Stimulated activated naive B cell treated with anti-CD40 and anti-IgM and Interleukin-4, amounts not matched to agents 10 μg/mL and 1 μg/mL and 100 μg/mL, for 72 hours (primary cell): ENCODE data around the gene NPEPL1.

ENCODE experiments used
- ATAC-seq, 2 donors: fragments of 150-1000 bp; cut with Tn5 transposase; replicated peaks; 2 replicates each; pipeline ENCODE4 v1.10.0; 2021; ENCODE audit warnings: moderate library complexity in 1 of 2
- DNase-seq: peaks from one replicate; pipeline ENCODE4 v3.0.0; 2021
- H3K27ac Mint-ChIP-seq: one replicate; pipeline ENCODE4 v1.8.0; 2022; ENCODE audit warnings: mild to moderate bottlenecking, mixed read lengths
- H3K27me3 Mint-ChIP-seq, 2 donors: one replicate each; pipeline ENCODE4 v1.8.0; 2022; ENCODE audit warnings: mixed read lengths in 2 of 2
- H3K36me3 Mint-ChIP-seq, 2 donors: one replicate each; pipeline ENCODE4 v1.8.0; 2022; ENCODE audit warnings: mixed read lengths in 2 of 2, mild to moderate bottlenecking in 1 of 2
- H3K4me1 Mint-ChIP-seq, 2 donors: one replicate each; pipeline ENCODE4 v1.8.0; 2022; ENCODE audit warnings: mixed read lengths in 2 of 2, mild to moderate bottlenecking in 1 of 2
- H3K4me3 Mint-ChIP-seq, 2 donors: one replicate each; pipeline ENCODE4 v1.8.0; 2022; ENCODE audit warnings: mild to moderate bottlenecking in 2 of 2, mixed read lengths in 2 of 2, moderate library complexity in 1 of 2
- H3K9me3 Mint-ChIP-seq, 2 donors: one replicate each; pipeline ENCODE4 v1.8.0; 2022; ENCODE audit warnings: mixed read lengths in 2 of 2, mild to moderate bottlenecking in 1 of 2

Gene NPEPL1

GRCh38 chr20:58697201-58697866 is 4.7 kb downstream of the NPEPL1 start:
- no peak overlapping the region for H3K4me3 Mint-ChIP-seq
- H3K4me1 Mint-ChIP-seq, result peaks cover 7 to 14% of the 10 kb centered on the region in 2 donors
- H3K27me3 Mint-ChIP-seq, result no peaks in the 10 kb centered on the region
- no peak overlapping the region for H3K27ac Mint-ChIP-seq
- no peaks in the 10 kb centered on the region for H3K9me3 Mint-ChIP-seq
- ATAC-seq (no peak), DNase-seq (no peak)
- peaks cover 25 to 31% of the 10 kb centered on the region in 2 donors for H3K36me3 Mint-ChIP-seq

- Mint-ChIP-seq H3K36me3 (peaks cover 32 to 33% of the 10 kb centered on the region in 2 donors), H3K27ac (no peak overlapping the region), H3K27me3 (no peaks in the 10 kb centered on the region), H3K9me3 (no peaks in the 10 kb centered on the region), H3K4me1 (peaks cover 7 to 14% of the 10 kb centered on the region in 2 donors), H3K4me3 (no peak overlapping the region)
- DNase-seq (no peak), ATAC-seq (no peak)
These were observed 5.5 kb downstream of the NPEPL1 start for GRCh38 chr20:58697867-58698703.

- H3K4me3 Mint-ChIP-seq, result no peak overlapping the region
- ATAC-seq, result no peak
- DNase-seq, result no peak
- H3K27ac Mint-ChIP-seq, result no peak overlapping the region
- peaks cover 4 to 7% of the 10 kb centered on the region in 2 donors for H3K4me1 Mint-ChIP-seq
- peaks cover 37 to 40% of the 10 kb centered on the region in 2 donors for H3K36me3 Mint-ChIP-seq
- H3K9me3 Mint-ChIP-seq, result no peaks in the 10 kb centered on the region
- H3K27me3 Mint-ChIP-seq, result no peaks in the 10 kb centered on the region
These were observed 6.4 kb downstream of the NPEPL1 start for GRCh38 chr20:58698741-58699622.

DNA sequence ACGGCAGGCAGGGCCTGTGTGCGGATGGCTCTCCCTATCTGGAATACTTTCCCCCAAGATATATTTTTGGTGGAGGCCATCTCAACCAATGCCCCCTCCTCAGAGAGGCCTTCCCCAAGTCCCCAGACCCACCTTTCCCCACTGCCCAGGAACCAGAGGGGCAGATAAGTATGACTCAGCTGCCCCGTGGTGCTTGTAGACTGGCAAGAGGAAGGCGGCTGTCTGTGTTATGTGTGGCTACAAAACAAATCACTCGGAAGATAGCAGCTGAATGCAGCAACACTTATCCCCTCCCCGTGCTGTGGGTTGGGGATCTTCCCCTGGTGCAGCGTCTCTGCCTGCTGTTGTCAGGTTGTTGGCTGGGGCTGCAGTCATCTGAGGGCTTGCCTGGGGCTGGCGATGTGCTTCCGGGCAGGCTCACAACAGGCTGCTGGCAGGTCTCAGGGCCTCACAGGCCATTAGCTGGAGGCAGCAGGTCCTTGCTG is 7.1 kb downstream of the NPEPL1 start:
- Mint-ChIP-seq H3K27me3 (no peaks in the 10 kb centered on the region), H3K4me1 (peaks cover 4 to 7% of the 10 kb centered on the region in 2 donors), H3K36me3 (peaks cover 37 to 42% of the 10 kb centered on the region in 2 donors), H3K27ac (no peak overlapping the region), H3K4me3 (no peak overlapping the region), H3K9me3 (no peaks in the 10 kb centered on the region)
- ATAC-seq (no peak), DNase-seq (no peak)

GRCh38 chr20:58700121-58700821 is 7.7 kb downstream of the NPEPL1 start:
- no peaks in the 10 kb centered on the region for H3K27me3 Mint-ChIP-seq
- ATAC-seq (peak; percentile 34 to 53), DNase-seq (no peak)

GRCh38 chr20:58700823-58701222 is 8.2 kb downstream of the NPEPL1 start:
- DNase-seq (no peak), ATAC-seq (no peak)
- Mint-ChIP-seq H3K27ac (no peak overlapping the region), H3K36me3 (peaks cover 37 to 49% of the 10 kb centered on the region in 2 donors), H3K27me3 (no peaks in the 10 kb centered on the region), H3K4me1 (peaks cover 4 to 7% of the 10 kb centered on the region in 2 donors), H3K4me3 (no peak overlapping the region), H3K9me3 (no peaks in the 10 kb centered on the region)

More at GRCh38 chr20:58700121-58700821, 7.7 kb downstream of the NPEPL1 start:
- Mint-ChIP-seq H3K4me3 (no peak overlapping the region), H3K36me3 (peaks cover 37 to 45% of the 10 kb centered on the region in 2 donors), H3K9me3 (no peaks in the 10 kb centered on the region), H3K27ac (no peak overlapping the region), H3K4me1 (peaks cover 4 to 7% of the 10 kb centered on the region in 2 donors)

DNA sequence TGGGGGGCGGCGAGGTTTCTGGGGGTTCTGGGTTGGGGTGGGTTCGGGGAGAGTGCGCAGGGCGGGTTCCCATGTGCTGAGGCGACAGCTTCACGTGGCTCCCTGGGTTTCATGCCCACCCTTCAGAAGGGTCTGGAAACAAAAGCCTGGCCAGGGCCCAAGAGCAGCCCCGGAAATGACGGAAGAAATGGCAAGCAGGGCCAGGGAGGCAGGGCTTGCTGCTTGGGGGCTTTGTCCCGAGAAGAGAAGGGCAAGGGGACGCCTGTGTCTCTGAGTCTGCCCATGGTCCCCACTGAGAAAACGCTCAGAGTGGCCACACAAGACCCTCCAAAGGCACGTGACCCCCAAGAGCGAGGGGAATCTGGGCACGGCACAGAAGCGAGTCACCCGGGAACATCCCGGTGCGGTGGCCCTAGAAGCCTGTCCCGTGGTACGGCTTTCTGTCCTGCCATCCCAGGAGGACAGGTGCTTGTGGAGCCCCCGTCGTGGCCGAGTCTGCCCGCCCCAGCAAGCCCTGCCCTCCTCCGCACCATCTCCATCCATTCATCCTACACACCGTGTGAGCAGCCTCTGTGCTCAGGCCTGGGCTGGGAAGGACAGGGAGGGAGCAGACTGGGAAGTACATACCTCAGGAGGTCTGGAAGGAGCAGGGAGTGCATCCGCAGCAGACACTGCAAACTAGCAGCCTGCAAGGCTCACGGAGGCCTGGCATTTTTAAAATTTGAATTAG is 9.0 kb downstream of the NPEPL1 start:
- Mint-ChIP-seq H3K27me3 (no peaks in the 10 kb centered on the region), H3K36me3 (peaks cover 37 to 49% of the 10 kb centered on the region in 2 donors), H3K27ac (no peak overlapping the region), H3K4me3 (no peak overlapping the region), H3K9me3 (no peaks in the 10 kb centered on the region), H3K4me1 (peaks cover 4 to 7% of the 10 kb centered on the region in 2 donors)
- DNase-seq (no peak), ATAC-seq (no peak)

DNA sequence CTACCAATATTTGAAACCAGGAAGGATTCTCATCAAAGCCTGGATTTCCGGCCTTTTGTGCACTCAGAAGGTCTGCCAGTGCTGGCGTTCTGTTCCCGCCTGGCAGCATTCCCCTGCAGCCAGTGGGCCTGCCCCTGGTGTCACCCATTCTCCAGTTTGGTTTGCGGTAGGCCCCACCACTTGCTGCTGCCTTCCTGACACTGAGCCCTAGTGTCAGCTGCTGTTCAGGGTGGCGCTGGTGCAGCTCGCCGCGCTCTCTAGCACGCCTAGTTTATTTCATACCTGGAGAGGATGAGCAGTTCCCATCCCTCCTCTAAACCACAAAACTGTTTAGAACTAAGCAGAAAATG is 9.5 kb downstream of the NPEPL1 start:
- ATAC-seq (no peak), DNase-seq (no peak)
- H3K36me3 Mint-ChIP-seq, result peaks cover 38 to 49% of the 10 kb centered on the region in 2 donors

GRCh38 chr20:58702859-58703648 is 10.5 kb downstream of the NPEPL1 start:
- DNase-seq, result no peak
- H3K27me3 Mint-ChIP-seq, result no peaks in the 10 kb centered on the region
- H3K9me3 Mint-ChIP-seq, result no peaks in the 10 kb centered on the region
- H3K27ac Mint-ChIP-seq, result no peak overlapping the region
- peaks cover 4 to 7% of the 10 kb centered on the region in 2 donors for H3K4me1 Mint-ChIP-seq
- ATAC-seq, result no peak
- peaks cover 31 to 49% of the 10 kb centered on the region in 2 donors for H3K36me3 Mint-ChIP-seq
- no peak overlapping the region for H3K4me3 Mint-ChIP-seq

More for the DNA sequence above, 9.5 kb downstream of the NPEPL1 start:
- H3K4me1 Mint-ChIP-seq, result peaks cover 4 to 7% of the 10 kb centered on the region in 2 donors
- H3K27me3 Mint-ChIP-seq, result no peaks in the 10 kb centered on the region
- no peak overlapping the region for H3K27ac Mint-ChIP-seq
- no peak overlapping the region for H3K4me3 Mint-ChIP-seq
- H3K9me3 Mint-ChIP-seq, result no peaks in the 10 kb centered on the region

GRCh38 chr20:58703765-58704371 is 11.3 kb downstream of the NPEPL1 start:
- Mint-ChIP-seq H3K4me1 (peaks cover 4 to 7% of the 10 kb centered on the region in 2 donors), H3K27ac (no peak overlapping the region), H3K27me3 (no peaks in the 10 kb centered on the region), H3K4me3 (no peak overlapping the region), H3K9me3 (no peaks in the 10 kb centered on the region), H3K36me3 (peaks cover 27 to 52% of the 10 kb centered on the region in 2 donors)
- ATAC-seq, result no peak
- DNase-seq, result no peak

GRCh38 chr20:58705208-58705926 is 12.8 kb downstream of the NPEPL1 start:
- Mint-ChIP-seq H3K36me3 (peaks cover 21 to 50% of the 10 kb centered on the region in 2 donors), H3K9me3 (no peaks in the 10 kb centered on the region), H3K27ac (peak overlapping the region; percentile 25), H3K4me1 (peaks cover under 1 to 3% of the 10 kb centered on the region in 2 donors), H3K4me3 (no peak overlapping the region), H3K27me3 (no peaks in the 10 kb centered on the region)
- ATAC-seq, result no peak
- no peak for DNase-seq
